Measurements from ENCODE around the gene CYP1A2. TPM values are rescaled to one million over a fixed set of nuclear protein-coding genes. Genes with fewer than 3 reads are reported as not detected.

CYP1A2 gene
- total and polyA plus RNA-seq, 2 donors (not counting 1 experiment from before 2014, with no cell fraction given), result not detected

Small RNA genes lying within 50 kb of the gene (small RNA-seq; reads per million reads assigned to genes)
- gene MIR4513 (ENCODE audit: insufficient read length, low read depth, low replicate concordance), result not detected

Other genes starting within 250 kb of the CYP1A2 start
- gene ARID3B, start 207.6 kb upstream of the CYP1A2 start, total RNA-seq, result 30.9 and 31.0 TPM in 2 replicates
- 23.0 and 28.1 TPM in 2 replicates for gene ARID3B, start 207.6 kb upstream of the CYP1A2 start, polyA plus RNA-seq
- gene CLK3, start 133.0 kb upstream of the CYP1A2 start, total RNA-seq, result 164 and 176 TPM in 2 replicates
- gene CLK3, start 133.0 kb upstream of the CYP1A2 start, polyA plus RNA-seq, result 350 and 541 TPM in 2 replicates
- 47.8 and 55.4 TPM in 2 replicates for gene EDC3, start 52.8 kb upstream of the CYP1A2 start, total RNA-seq
- gene EDC3, start 52.8 kb upstream of the CYP1A2 start, polyA plus RNA-seq, result 16.9 and 18.4 TPM in 2 replicates
- not detected in 2 replicates for gene CYP1A1, start 23.3 kb upstream of the CYP1A2 start, total RNA-seq
- 0.24 and 0.25 TPM in 2 replicates for gene CYP1A1, start 23.3 kb upstream of the CYP1A2 start, polyA plus RNA-seq
- 325 and 343 TPM in 2 replicates for gene CSK, start 33.2 kb downstream of the CYP1A2 start, total RNA-seq
- gene CSK, start 33.2 kb downstream of the CYP1A2 start, polyA plus RNA-seq, result 637 and 651 TPM in 2 replicates
- gene LMAN1L, start 64.0 kb downstream of the CYP1A2 start, total RNA-seq, result 1.1 and 1.2 TPM in 2 replicates
- 0.60 and 1.1 TPM in 2 replicates for gene LMAN1L, start 64.0 kb downstream of the CYP1A2 start, polyA plus RNA-seq
- 0.17 TPM in 1 of 2 replicates, not detected in the other for gene CPLX3, start 77.8 kb downstream of the CYP1A2 start, total RNA-seq
- gene CPLX3, start 77.8 kb downstream of the CYP1A2 start, polyA plus RNA-seq, result 0.60 and 0.91 TPM in 2 replicates
- gene ULK3, start 94.3 kb downstream of the CYP1A2 start, total RNA-seq, result 51.1 and 55.9 TPM in 2 replicates
- gene ULK3, start 94.3 kb downstream of the CYP1A2 start, polyA plus RNA-seq, result 73.0 and 108 TPM in 2 replicates
- gene SCAMP2, start 124.5 kb downstream of the CYP1A2 start, total RNA-seq, result 105 and 111 TPM in 2 replicates
- 77.4 and 85.1 TPM in 2 replicates for gene SCAMP2, start 124.5 kb downstream of the CYP1A2 start, polyA plus RNA-seq
- 37.2 and 41.3 TPM in 2 replicates for gene MPI, start 141.2 kb downstream of the CYP1A2 start, total RNA-seq
- 40.7 and 59.8 TPM in 2 replicates for gene MPI, start 141.2 kb downstream of the CYP1A2 start, polyA plus RNA-seq
- 109 and 135 TPM in 2 replicates for gene FAM219B, start 158.0 kb downstream of the CYP1A2 start, total RNA-seq
- 50.6 and 80.2 TPM in 2 replicates for gene FAM219B, start 158.0 kb downstream of the CYP1A2 start, polyA plus RNA-seq
- gene COX5A, start 189.2 kb downstream of the CYP1A2 start, total RNA-seq, result 53.3 and 63.9 TPM in 2 replicates
- gene COX5A, start 189.2 kb downstream of the CYP1A2 start, polyA plus RNA-seq, result 65.2 and 77.3 TPM in 2 replicates
- gene RPP25, start 207.9 kb downstream of the CYP1A2 start, total RNA-seq, result 3.1 and 4.4 TPM in 2 replicates
- 0.49 and 0.92 TPM in 2 replicates for gene RPP25, start 207.9 kb downstream of the CYP1A2 start, polyA plus RNA-seq
- gene SCAMP5, start 246.7 kb downstream of the CYP1A2 start, total RNA-seq, result 0.24 and 0.59 TPM in 2 replicates
- gene SCAMP5, start 246.7 kb downstream of the CYP1A2 start, polyA plus RNA-seq, result 0.71 and 3.4 TPM in 2 replicates